Left renal pelvis (tissue), 4 donors: Measurements from ENCODE around the gene SCUBE1. TPM values are rescaled to one million over a fixed set of nuclear protein-coding genes. Genes with fewer than 3 reads are reported as not detected.
A peak's percentile ranks its signal among the peaks of the same experiment; 100 is the strongest.
"Not testable (repeated sequence)": the region's sequence is repeated elsewhere in the genome, so short reads cannot be mapped to it uniquely, and the experiment has no call there.

Experiments
- DNase-seq, 4 donors: peaks; one replicate each; pipeline ENCODE4 v3.0.0-alpha.2; 2013; ENCODE audit warnings: low read depth in 4 of 4, low spot score in 3 of 4
- polyA plus RNA-seq, 4 donors: library from polyadenylated mRNA; unstranded; fragments of 120-200 nt; gene quantifications; one replicate each; pipeline ENCODE4 v1.2.1, GENCODE V29; 2013; ENCODE audit not compliant: insufficient read length in 4 of 4

The SCUBE1 gene
- polyA plus RNA-seq, 4 donors, result 7.7 to 42.2 (median 9.9) TPM

- DNase-seq, result no peak
Observed at GRCh38 chr22:43360576-43360975, 17.4 kb upstream of the SCUBE1 start.

GRCh38 chr22:43356881-43357280 is 13.7 kb upstream of the SCUBE1 start:
- no peak for DNase-seq

- DNase-seq, result not testable (repeated sequence)
Observed at GRCh38 chr22:43355688-43356087, 12.5 kb upstream of the SCUBE1 start.

GRCh38 chr22:43351966-43352345 is 8.8 kb upstream of the SCUBE1 start:
- DNase-seq, result no peak

- DNase-seq, result no peak
Observed at GRCh38 chr22:43349636-43350035, 6.5 kb upstream of the SCUBE1 start.

GRCh38 chr22:43346521-43346929 is 3.4 kb upstream of the SCUBE1 start:
- no peak for DNase-seq

GRCh38 chr22:43345761-43346301 is 2.7 kb upstream of the SCUBE1 start:
- no peak for DNase-seq

- no peak for DNase-seq
Observed at GRCh38 chr22:43345356-43345755, 2.2 kb upstream of the SCUBE1 start.

- no peak for DNase-seq
Observed at GRCh38 chr22:43344520-43344787, 1.3 kb upstream of the SCUBE1 start.

GRCh38 chr22:43343670-43344519 is 723 bp upstream of the SCUBE1 start:
- no peak for DNase-seq

GRCh38 chr22:43342347-43343261 is 568 bp downstream of the SCUBE1 start:
- DNase-seq, result no peak

GRCh38 chr22:43341565-43341964 is 1.6 kb downstream of the SCUBE1 start:
- DNase-seq, result no peak

GRCh38 chr22:43338766-43339345 is 4.3 kb downstream of the SCUBE1 start:
- DNase-seq, result no peak

- no peak for DNase-seq
Observed at GRCh38 chr22:43337946-43338345, 5.2 kb downstream of the SCUBE1 start.

- DNase-seq, result no peak
Observed at GRCh38 chr22:43337385-43337784, 5.8 kb downstream of the SCUBE1 start.

GRCh38 chr22:43334378-43334777 is 8.8 kb downstream of the SCUBE1 start:
- no peak for DNase-seq

GRCh38 chr22:43333978-43334377 is 9.2 kb downstream of the SCUBE1 start:
- no peak for DNase-seq

GRCh38 chr22:43333156-43333555 is 10.0 kb downstream of the SCUBE1 start:
- DNase-seq, result no peak

GRCh38 chr22:43331698-43332097 is 11.5 kb downstream of the SCUBE1 start:
- DNase-seq, result no peak

- DNase-seq, result peak in 3 of 4 donors; percentile 41 to 49 (median 47)
Observed at GRCh38 chr22:43331069-43331451, 12.1 kb downstream of the SCUBE1 start.
